OCI-LY7 (cell line): ENCODE results near the gene CIROP. TPM values are rescaled to one million over a fixed set of nuclear protein-coding genes. Genes with fewer than 3 reads are reported as not detected.

Source experiments
- BruUV-seq: library from RNA; stranded (reverse); fragments of 400-500 nt; replicated peaks from 2 replicates; lab custom pipeline; 2021; lab: Mats Ljungman, UMichigan
- CTCF ChIA-PET: fragments of 300-600 bp; sonication (Branson Sonifier 250); formaldehyde crosslinking; loops from one replicate; lab custom pipeline; 2022; ENCODE audit warnings: antibody characterized with exemption; ENCODE audit not compliant: unreplicated experiment; lab: Charles Lee
- POLR2A ChIA-PET: fragments of 300-600 bp; sonication (Branson Sonifier 250); formaldehyde crosslinking; loops from one replicate; lab custom pipeline; 2022; ENCODE audit warnings: antibody characterized with exemption; lab: Charles Lee
- DNase-seq: peaks from one replicate; pipeline ENCODE4 v3.0.0-alpha.2; 2015; ENCODE audit warnings: low spot score
- H2AFZ ChIP-seq: fragments of 200-600 bp; sonication (generic), shearing (Covaris generic); 2 replicates; pipeline ENCODE4 v1.6.1; 2014; ENCODE audit warnings: mild to moderate bottlenecking, antibody characterized with exemption, low read length, moderate library complexity
- H3K27ac ChIP-seq: fragments of 200-600 bp; sonication (generic); 2 replicates; pipeline ENCODE4 v1.5.1; 2014; ENCODE audit warnings: mixed run types, low read depth, mild to moderate bottlenecking, moderate library complexity, low read length, inconsistent platforms; ENCODE audit not compliant: poor library complexity, severe bottlenecking
- H3K36me3 ChIP-seq: fragments of 200-600 bp; sonication (generic); 2 replicates; pipeline ENCODE4 v1.6.1; 2014; ENCODE audit warnings: mild to moderate bottlenecking, antibody characterized with exemption, low read length, moderate library complexity, mixed read lengths; ENCODE audit not compliant: insufficient read depth
- H3K4me1 ChIP-seq: fragments of 200-600 bp; sonication (generic); 2 replicates; pipeline ENCODE4 v1.5.1; 2014; ENCODE audit warnings: mild to moderate bottlenecking, low read length; ENCODE audit not compliant: insufficient read depth, poor library complexity, severe bottlenecking
- H3K4me2 ChIP-seq: fragments of 200-600 bp; sonication (generic); 2 replicates; pipeline ENCODE4 v1.6.1; 2014; ENCODE audit warnings: mild to moderate bottlenecking, low read length
- H3K4me3 ChIP-seq: fragments of 200-600 bp; sonication (generic); 2 replicates; pipeline ENCODE4 v1.5.1; 2014; ENCODE audit warnings: mild to moderate bottlenecking, low read depth, low read length; ENCODE audit not compliant: poor library complexity, severe bottlenecking
- H3K79me2 ChIP-seq: fragments of 200-600 bp; sonication (generic); 2 replicates; pipeline ENCODE4 v1.6.1; 2016; ENCODE audit warnings: low read depth, mild to moderate bottlenecking, low read length, moderate library complexity, mixed read lengths; ENCODE audit not compliant: insufficient read depth
- H3K9me2 ChIP-seq: fragments of 200-600 bp; sonication (generic); 2 replicates; pipeline ENCODE4 v1.6.1; 2016; ENCODE audit warnings: mild to moderate bottlenecking, low read length, mixed read lengths; ENCODE audit not compliant: insufficient read depth
- H3K9me3 ChIP-seq: fragments of 200-600 bp; sonication (generic); 2 replicates; pipeline ENCODE4 v1.6.1; 2014; ENCODE audit warnings: mild to moderate bottlenecking, mixed run types, low read length, mixed read lengths
- H4K20me1 ChIP-seq: fragments of 200-600 bp; sonication (generic); 2 replicates; pipeline ENCODE4 v1.6.1; 2014; ENCODE audit warnings: mild to moderate bottlenecking, antibody characterized with exemption, low read length, moderate library complexity, mixed read lengths; ENCODE audit not compliant: insufficient read depth
- CTCF ChIP-seq: fragments of 200-600 bp; sonication (generic); conservative IDR thresholded peaks from 2 replicates; pipeline ENCODE4 v1.5.1; 2014; ENCODE audit warnings: mild to moderate bottlenecking, antibody characterized with exemption, low read length, moderate library complexity, mixed read lengths
- EZH2phosphoT487 ChIP-seq: fragments of 200-600 bp; sonication (generic); IDR thresholded peaks from 2 replicates; pipeline ENCODE4 v1.6.1; 2018; ENCODE audit warnings: low read depth, borderline replicate concordance, mild to moderate bottlenecking, mixed run types, antibody characterized with exemption, low read length, moderate library complexity, mixed read lengths
- intact Hi-C: fragments of 100-400 bp; cut with micrococcal nuclease; formaldehyde crosslinking; loops from one replicate; pipeline ENCODE4 v1.10.0; 2022; ENCODE audit not compliant: unreplicated experiment
- total RNA-seq, 2 experiments: library from RNA; depleted of rRNA in 1 of 2; stranded (reverse); fragments of >200 nt in 1 of 2; shearing (Covaris generic) in 1 of 2; gene quantifications; 2 replicates each; pipeline ENCODE4 v1.2.3, GENCODE V29; 2014 to 2022

CIROP gene
- total RNA-seq, 2 experiments from 2014 or later: not detected

- H3K4me3 ChIP-seq: no peak overlapping the region
- intact Hi-C loops: no loop called here
- no peaks in the 10 kb centered on the region for H3K9me2 ChIP-seq
- no TSS peak for BruUV-seq
- H3K36me3 ChIP-seq: no peaks in the 10 kb centered on the region
- no peaks in the 10 kb centered on the region for H3K9me3 ChIP-seq
- TF ChIP-seq EZH2phosphoT487: no peak
- no peak for TF ChIP-seq CTCF
- H3K4me2 ChIP-seq: no peak overlapping the region
- ChIA-PET POLR2A (no interaction called here), CTCF (no interaction called here)
- no peak for DNase-seq
- no peak overlapping the region for H3K27ac ChIP-seq
- peaks cover 7% of the 10 kb centered on the region for H3K4me1 ChIP-seq
- no peak overlapping the region for H2AFZ ChIP-seq
- no peaks in the 10 kb centered on the region for H3K79me2 ChIP-seq
- no peaks in the 10 kb centered on the region for H4K20me1 ChIP-seq
Observed at GRCh38 chr14:23114120-23114458, 9.3 kb upstream of the CIROP start.

GRCh38 chr14:23113431-23114119 lies 8.8 kb upstream of the CIROP start:
- H3K27ac ChIP-seq: no peak overlapping the region
- H3K4me2 ChIP-seq: no peak overlapping the region
- peaks cover 2% of the 10 kb centered on the region for H3K4me1 ChIP-seq
- no peaks in the 10 kb centered on the region for H3K79me2 ChIP-seq
- no peak overlapping the region for H2AFZ ChIP-seq
- no peaks in the 10 kb centered on the region for H3K9me3 ChIP-seq
- no peaks in the 10 kb centered on the region for H3K9me2 ChIP-seq
- H3K4me3 ChIP-seq: no peak overlapping the region
- TF ChIP-seq CTCF: no peak
- TF ChIP-seq EZH2phosphoT487: no peak
- no peaks in the 10 kb centered on the region for H4K20me1 ChIP-seq
- intact Hi-C loops: no loop called here
- ChIA-PET POLR2A (no interaction called here), CTCF (interaction anchor here (0.6 to 0.7 kb wide), 2 partner anchors 8 to 387 kb away, joined by 3 to 4 read pairs; no protein-coding TSS in a partner anchor)
- no peaks in the 10 kb centered on the region for H3K36me3 ChIP-seq
- no TSS peak for BruUV-seq
- DNase-seq: no peak
